GM12878 (cell line): Measurements from ENCODE around the gene XPO6.

Experiments
- ATF3 ChIP-seq: IDR thresholded peaks from 2 replicates; pipeline ENCODE4 v1.6.1; 2011; ENCODE audit warnings: low read depth, mild to moderate bottlenecking, low read length, moderate library complexity, borderline replicate concordance; ENCODE audit errors: extremely low read depth
- BACH1 ChIP-seq: fragments of 450-650 bp; IDR thresholded peaks from 2 replicates; pipeline ENCODE4 v1.6.1; 2017; ENCODE audit warnings: mild to moderate bottlenecking, borderline replicate concordance
- CTCF ChIP-seq, 3 experiments: IDR thresholded peaks in 2 of 3; conservative IDR thresholded peaks in 1 of 3; 2 replicates each; pipeline ENCODE4 v1.5.1; 2011; ENCODE audit warnings: low read depth in 3 of 3, low read length in 3 of 3, mild to moderate bottlenecking in 3 of 3, control low read depth in 2 of 3, moderate library complexity in 2 of 3, inconsistent platforms in 1 of 3, mixed read lengths in 1 of 3; ENCODE audit not compliant: control insufficient read depth in 2 of 3, insufficient read depth in 1 of 3; ENCODE audit errors: extremely low read depth in 1 of 3
- MYC ChIP-seq: IDR thresholded peaks from 2 replicates; pipeline ENCODE4 v1.6.1; 2011; ENCODE audit warnings: mild to moderate bottlenecking, low read length, moderate library complexity, inconsistent platforms; ENCODE audit not compliant: insufficient read depth, insufficient replicate concordance, insufficient read length, severe bottlenecking
- NFYB ChIP-seq: IDR thresholded peaks from 2 replicates; pipeline ENCODE4 v1.6.1; 2011; ENCODE audit warnings: low read depth, mild to moderate bottlenecking, low read length, improper control_type of control experiment, moderate library complexity; ENCODE audit not compliant: insufficient read depth
- RBBP5 ChIP-seq: fragments of 200-600 bp; sonication (generic); conservative IDR thresholded peaks from 2 replicates; pipeline ENCODE4 v1.6.1; 2016
- SP1 ChIP-seq: IDR thresholded peaks from one replicate; pipeline ENCODE4 v1.6.1; 2011; ENCODE audit warnings: low read depth, low read length
- ZBTB40 ChIP-seq: fragments of 450-650 bp; IDR thresholded peaks from 2 replicates; pipeline ENCODE4 v1.6.1; 2016; ENCODE audit warnings: mild to moderate bottlenecking, moderate library complexity, borderline replicate concordance

GRCh38 chr16:28204204-28204603, 7.6 kb downstream of the XPO6 start:
- TF ChIP-seq CTCF (IDR thresholded peaks at IDR 0.05 in 2 of 3, conservative IDR thresholded peaks at IDR 0.05 in 1 of 3; ENCODE audit: control insufficient read depth in 2 of 3, extremely low read depth in 1 of 3, insufficient read depth in 1 of 3, low read depth in 3 of 3, low read length in 3 of 3) = no peak
- TF ChIP-seq ATF3 = no peak
- TF ChIP-seq NFYB = no peak
- TF ChIP-seq ZBTB40 = no peak
- no peak for TF ChIP-seq BACH1
- TF ChIP-seq SP1 = no peak
- TF ChIP-seq MYC = no peak
- no peak for TF ChIP-seq RBBP5
